Measurements from ENCODE around the gene RALY.
A peak's percentile ranks its signal among the peaks of the same experiment; 100 is the strongest.
"Not testable (repeated sequence)": the region's sequence is repeated elsewhere in the genome, so short reads cannot be mapped to it uniquely, and the experiment has no call there.

The RALY gene

GRCh38 chr20:34018166-34018565 is 24.5 kb downstream of the RALY start:
- no peak for DNase-seq

- DNase-seq: peak; percentile 11
Observed at GRCh38 chr20:34022151-34022838, 28.6 kb downstream of the RALY start.

GRCh38 chr20:34022839-34023234 is 29.1 kb downstream of the RALY start:
- DNase-seq: no peak

- DNase-seq: no peak
Observed at GRCh38 chr20:34023937-34024722, 30.4 kb downstream of the RALY start.

GRCh38 chr20:34024723-34025351 is 31.1 kb downstream of the RALY start:
- DNase-seq: no peak

GRCh38 chr20:34028013-34028412 is 34.3 kb downstream of the RALY start:
- not testable (repeated sequence) for DNase-seq

GRCh38 chr20:34029415-34029814 is 35.7 kb downstream of the RALY start:
- no peak for DNase-seq

- no peak for DNase-seq
Observed at GRCh38 chr20:34030456-34030855, 36.7 kb downstream of the RALY start.

GRCh38 chr20:34033903-34034302 is 40.2 kb downstream of the RALY start:
- no peak for DNase-seq

- DNase-seq: no peak
Observed at GRCh38 chr20:34037121-34037520, 43.4 kb downstream of the RALY start.

- no peak for DNase-seq
Observed at GRCh38 chr20:34037767-34038166, 44.1 kb downstream of the RALY start.

- DNase-seq: no peak
Observed at GRCh38 chr20:34040300-34040995, 46.7 kb downstream of the RALY start.

- no peak for DNase-seq
Observed at GRCh38 chr20:34041226-34041625, 47.5 kb downstream of the RALY start.

GRCh38 chr20:34042262-34042661 is 48.6 kb downstream of the RALY start:
- peak; percentile 18 for DNase-seq

- no peak for DNase-seq
Observed at GRCh38 chr20:34043025-34043424, 49.3 kb downstream of the RALY start.

- no peak for DNase-seq
Observed at GRCh38 chr20:34045294-34045693, 51.6 kb downstream of the RALY start.

GRCh38 chr20:34045930-34046725 is 52.4 kb downstream of the RALY start:
- no peak for DNase-seq

GRCh38 chr20:34047010-34047687 is 53.4 kb downstream of the RALY start:
- no peak for DNase-seq

- DNase-seq: no peak
Observed at GRCh38 chr20:34047917-34048316, 54.2 kb downstream of the RALY start.

GRCh38 chr20:34049389-34049788 is 55.7 kb downstream of the RALY start:
- no peak for DNase-seq

GRCh38 chr20:34049897-34050695 is 56.4 kb downstream of the RALY start:
- no peak for DNase-seq

Data from DMS79 treated with DMSO at 0.1 percent for 48 hours (cell line).